ENCODE data around the gene MMP10.

Gene MMP10

DNA sequence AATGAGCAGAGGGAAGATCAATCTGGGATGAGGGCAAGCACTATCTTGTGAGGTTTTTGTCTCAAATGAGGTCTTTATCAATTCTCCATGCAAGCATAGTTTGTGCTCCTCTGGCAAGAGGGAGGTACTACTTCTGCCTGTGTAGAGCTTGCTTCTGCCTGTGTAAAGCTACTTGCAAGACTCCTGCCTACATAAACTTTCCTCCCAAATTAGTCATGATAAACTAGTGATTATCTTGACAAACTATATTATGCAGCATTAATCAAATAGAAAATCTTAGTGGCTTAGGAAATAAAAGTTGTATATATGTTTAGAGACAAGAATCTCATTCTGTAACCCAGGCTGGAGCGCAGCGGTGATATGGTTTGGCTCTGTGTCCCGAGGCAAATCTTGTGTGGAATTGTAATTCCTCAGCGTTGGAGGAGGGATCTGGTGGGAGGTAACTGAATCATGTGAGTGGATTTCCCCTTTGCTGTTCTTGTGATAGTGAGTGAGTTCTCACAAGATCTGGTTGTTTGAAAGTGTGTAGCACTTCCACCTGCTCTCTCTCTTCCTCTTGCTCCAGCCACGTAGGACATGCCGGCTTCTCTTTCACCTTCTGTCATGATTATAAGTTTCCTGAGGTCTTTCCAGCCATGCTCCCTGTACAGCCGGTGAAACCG lies 8.0 kb upstream of the MMP10 start:
- TF ChIP-seq CTCF (IDR thresholded peaks at IDR 0.05; ENCODE audit: low read depth, low read length), result no peak
- in situ Hi-C loops (cut with HindIII; ENCODE audit: low sequenced_read_pairs), result no loop called here

GRCh38 chr11:102784380-102784779 lies 4.0 kb upstream of the MMP10 start:
- H3K4me3 ChIP-seq (ENCODE audit: low read depth, low read length), result no peak overlapping the region
- in situ Hi-C loops (cut with HindIII; ENCODE audit: low sequenced_read_pairs), result no loop called here
- no peak for TF ChIP-seq CTCF (IDR thresholded peaks at IDR 0.05; ENCODE audit: low read depth, low read length)
- no peak for DNase-seq (ENCODE audit: low read depth, low spot score)

More for the DNA sequence above, 8.0 kb upstream of the MMP10 start:
- no peak for DNase-seq (ENCODE audit: low read depth, low spot score)
- no peak overlapping the region for H3K4me3 ChIP-seq (ENCODE audit: low read depth, low read length)

- no peak overlapping the region for H3K4me3 ChIP-seq (ENCODE audit: low read depth, low read length)
- in situ Hi-C loops (cut with HindIII; ENCODE audit: low sequenced_read_pairs), result no loop called here
- no peak for DNase-seq (ENCODE audit: low read depth, low spot score)
- TF ChIP-seq CTCF (IDR thresholded peaks at IDR 0.05; ENCODE audit: low read depth, low read length), result no peak
Measured at GRCh38 chr11:102783720-102784119, 3.3 kb upstream of the MMP10 start.

DNA sequence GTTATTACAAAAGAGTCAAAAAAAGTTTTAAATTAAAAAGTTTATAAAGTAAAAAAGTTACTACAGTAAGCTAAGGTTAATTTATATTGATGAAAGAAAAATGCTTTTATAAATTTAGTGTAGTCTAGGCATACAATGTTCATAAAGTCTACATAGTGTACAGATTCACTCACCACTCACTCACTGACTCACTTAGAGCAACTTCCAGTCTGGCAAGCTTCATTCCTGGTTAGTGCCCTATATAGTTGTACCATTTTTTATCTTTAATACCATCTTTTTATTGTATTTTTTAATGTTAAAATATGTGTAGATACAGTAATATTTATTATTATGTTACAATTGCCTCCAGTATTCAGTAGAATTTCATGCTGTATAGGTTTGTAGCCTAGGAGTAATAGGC lies 2.6 kb upstream of the MMP10 start:
- TF ChIP-seq CTCF (IDR thresholded peaks at IDR 0.05; ENCODE audit: low read depth, low read length), result no peak
- in situ Hi-C loops (cut with HindIII; ENCODE audit: low sequenced_read_pairs), result no loop called here
- no peak for DNase-seq (ENCODE audit: low read depth, low spot score)
- H3K4me3 ChIP-seq (ENCODE audit: low read depth, low read length), result no peak overlapping the region

- no peak for TF ChIP-seq CTCF (IDR thresholded peaks at IDR 0.05; ENCODE audit: low read depth, low read length)
- in situ Hi-C loops (cut with HindIII; ENCODE audit: low sequenced_read_pairs), result no loop called here
- no peak overlapping the region for H3K4me3 ChIP-seq (ENCODE audit: low read depth, low read length)
- DNase-seq (ENCODE audit: low read depth, low spot score), result no peak
Measured at GRCh38 chr11:102781676-102782075, 1.2 kb upstream of the MMP10 start.

DNA sequence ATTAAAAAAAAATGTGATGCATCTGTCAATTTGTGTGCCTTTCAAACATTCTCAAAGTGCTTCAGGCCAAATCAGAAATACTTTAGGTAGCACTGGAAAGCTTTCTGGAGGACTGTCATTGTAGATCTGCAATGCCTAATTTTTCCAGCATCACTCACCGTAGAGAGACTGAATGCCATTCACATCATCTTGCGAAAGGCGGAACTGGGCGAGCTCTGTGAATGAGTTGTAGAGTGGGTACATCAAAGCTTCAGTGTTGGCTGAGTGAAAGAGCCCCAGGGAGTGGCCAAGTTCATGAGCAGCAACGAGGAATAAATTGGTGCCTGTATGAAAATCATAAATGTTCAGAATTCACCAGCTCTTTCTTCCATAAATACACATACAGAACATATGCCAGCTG lies 4.0 kb downstream of the MMP10 start:
- DNase-seq (ENCODE audit: low read depth, low spot score), result no peak
- TF ChIP-seq CTCF (IDR thresholded peaks at IDR 0.05; ENCODE audit: low read depth, low read length), result no peak
- no peak overlapping the region for H3K4me3 ChIP-seq (ENCODE audit: low read depth, low read length)
- in situ Hi-C loops (cut with HindIII; ENCODE audit: low sequenced_read_pairs), result no loop called here
